Ascending aorta (tissue), 2 donors: ENCODE results near the gene NFU1. TPM values are rescaled to one million over a fixed set of nuclear protein-coding genes. Genes with fewer than 3 reads are reported as not detected.

Experiments
- DNase-seq, 2 donors: peaks; one replicate each; pipeline ENCODE4 v3.0.0-alpha.2; 2019; ENCODE audit warnings: low spot score in 2 of 2
- H3K27ac ChIP-seq, 2 donors: fragments of 200-600 bp; sonication (generic); one replicate each; pipeline ENCODE4 v1.5.1; 2016 to 2017; ENCODE audit warnings: mild to moderate bottlenecking in 1 of 2
- H3K27me3 ChIP-seq: fragments of 200-600 bp; sonication (generic); one replicate; pipeline ENCODE4 v1.5.1; 2017
- H3K36me3 ChIP-seq, 2 donors: fragments of 200-600 bp; sonication (generic); one replicate each; pipeline ENCODE4 v1.5.1; 2016
- H3K4me1 ChIP-seq, 2 donors: fragments of 200-600 bp; sonication (generic); one replicate each; pipeline ENCODE4 v1.5.1; 2016 to 2017; ENCODE audit warnings: mild to moderate bottlenecking in 1 of 2
- H3K4me3 ChIP-seq, 2 donors: fragments of 200-600 bp; sonication (generic); one replicate each; pipeline ENCODE4 v1.5.1; 2016 to 2017; ENCODE audit warnings: mild to moderate bottlenecking in 1 of 2
- H3K9me3 ChIP-seq, 2 donors: fragments of 200-600 bp; sonication (generic); one replicate each; pipeline ENCODE4 v1.5.1; 2016
- intact Hi-C: fragments of 100-400 bp; cut with DNase I; formaldehyde crosslinking; loops from one replicate; pipeline ENCODE4 v1.15.1; 2023
- total RNA-seq: library from RNA; depleted of rRNA; stranded (reverse); fragments of >200 nt; gene quantifications from one replicate; pipeline ENCODE4 v1.1.0, GENCODE V29; 2016
- TF ChIP-seq, protein P1 (sequence below), 3 experiments: fragments of 200-600 bp in 2 of 3; fragments of 450-650 bp in 1 of 3; sonication (generic) in 2 of 3; IDR thresholded peaks; one replicate each; pipeline ENCODE4 v1.5.1; 2016 to 2019; ENCODE audit warnings: antibody characterized with exemption in 3 of 3, mild to moderate bottlenecking in 1 of 3, moderate library complexity in 1 of 3

The NFU1 gene
- total RNA-seq, 1 donor from 2014 or later, result 49.4 TPM

DNA sequence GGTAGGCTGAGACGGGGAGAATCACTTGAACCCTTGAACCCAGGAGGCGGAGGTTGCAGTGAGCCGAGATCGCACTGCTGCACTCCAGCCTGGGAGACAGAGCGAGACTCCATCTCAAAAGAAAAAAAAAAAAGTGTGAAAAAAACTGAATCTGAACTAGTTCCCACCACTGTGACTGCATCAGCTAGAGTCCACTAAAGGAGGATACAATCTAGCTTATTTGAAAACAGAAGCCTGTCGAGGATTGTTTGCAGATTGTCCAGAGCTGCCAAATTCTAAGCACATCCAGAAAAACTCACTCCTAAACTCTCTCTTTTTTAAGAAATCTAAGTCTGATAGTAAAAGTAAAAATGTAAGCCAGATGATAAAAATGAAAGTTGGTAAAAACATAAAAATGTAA is 60.8 kb downstream of the NFU1 start:
- H3K27ac ChIP-seq, result no peak overlapping the region

DNA sequence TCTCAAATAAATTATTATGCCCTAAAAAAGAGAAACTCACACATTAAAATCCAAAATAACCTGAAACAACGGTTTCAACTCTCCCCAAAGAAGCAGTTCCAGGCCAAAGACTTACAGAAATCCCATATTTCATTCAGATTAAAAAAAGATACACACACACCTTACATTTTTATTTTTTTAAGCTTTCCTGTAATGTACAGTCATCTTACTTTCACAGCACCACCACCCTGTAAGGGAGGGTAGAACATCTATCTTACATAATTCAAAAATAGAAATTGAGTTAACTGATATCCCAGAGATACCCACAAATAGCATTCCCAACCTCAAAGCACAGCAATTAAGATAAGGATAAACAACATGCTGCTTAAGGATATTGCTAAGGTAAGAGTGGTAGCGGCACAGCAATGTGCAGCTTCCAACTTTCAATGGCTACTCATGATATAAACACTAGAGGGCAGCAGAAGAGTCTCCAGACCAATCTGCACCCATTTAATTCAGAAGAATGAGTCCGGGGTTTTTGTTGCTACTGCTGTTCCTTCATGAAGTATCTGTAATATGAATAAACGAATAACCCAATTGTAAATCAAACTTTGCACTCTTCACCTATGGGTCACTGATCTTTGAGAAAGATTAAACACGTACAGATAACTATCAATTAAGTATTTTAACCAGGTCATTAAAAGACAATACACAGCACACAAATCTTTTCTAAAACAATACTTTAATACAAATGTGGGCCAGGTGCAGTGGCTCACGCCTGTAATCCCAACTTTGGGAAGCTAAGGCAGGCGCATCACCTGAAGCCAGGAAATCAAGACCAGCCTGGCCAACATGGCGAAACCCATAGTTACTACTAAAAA is 61.5 kb downstream of the NFU1 start:
- TF ChIP-seq, protein P1, sequence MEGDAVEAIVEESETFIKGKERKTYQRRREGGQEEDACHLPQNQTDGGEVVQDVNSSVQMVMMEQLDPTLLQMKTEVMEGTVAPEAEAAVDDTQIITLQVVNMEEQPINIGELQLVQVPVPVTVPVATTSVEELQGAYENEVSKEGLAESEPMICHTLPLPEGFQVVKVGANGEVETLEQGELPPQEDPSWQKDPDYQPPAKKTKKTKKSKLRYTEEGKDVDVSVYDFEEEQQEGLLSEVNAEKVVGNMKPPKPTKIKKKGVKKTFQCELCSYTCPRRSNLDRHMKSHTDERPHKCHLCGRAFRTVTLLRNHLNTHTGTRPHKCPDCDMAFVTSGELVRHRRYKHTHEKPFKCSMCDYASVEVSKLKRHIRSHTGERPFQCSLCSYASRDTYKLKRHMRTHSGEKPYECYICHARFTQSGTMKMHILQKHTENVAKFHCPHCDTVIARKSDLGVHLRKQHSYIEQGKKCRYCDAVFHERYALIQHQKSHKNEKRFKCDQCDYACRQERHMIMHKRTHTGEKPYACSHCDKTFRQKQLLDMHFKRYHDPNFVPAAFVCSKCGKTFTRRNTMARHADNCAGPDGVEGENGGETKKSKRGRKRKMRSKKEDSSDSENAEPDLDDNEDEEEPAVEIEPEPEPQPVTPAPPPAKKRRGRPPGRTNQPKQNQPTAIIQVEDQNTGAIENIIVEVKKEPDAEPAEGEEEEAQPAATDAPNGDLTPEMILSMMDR (IDR thresholded peaks at IDR 0.05), result peak; percentile 53 to 61 (median 57)
- Histone ChIP-seq H3K27me3 (no peaks in the 10 kb centered on the region), H3K9me3 (no peaks in the 10 kb centered on the region), H3K27ac (no peak overlapping the region), H3K4me3 (no peak overlapping the region), H3K4me1 (no peaks in the 10 kb centered on the region), H3K36me3 (peaks cover 22 to 29% of the 10 kb centered on the region in 2 donors)
- no peak for DNase-seq
- intact Hi-C loops, result loop anchor here (10.0 kb wide), 1 partner anchor 139 kb away; no protein-coding TSS in a partner anchor

More for the DNA sequence above, 60.8 kb downstream of the NFU1 start:
- H3K4me1 ChIP-seq, result peaks cover 0 to 2% of the 10 kb centered on the region in 2 donors
- H3K27me3 ChIP-seq, result no peaks in the 10 kb centered on the region
- intact Hi-C loops, result loop anchor here (10.0 kb wide), 1 partner anchor 138 kb away; no protein-coding TSS in a partner anchor
- no peak overlapping the region for H3K4me3 ChIP-seq
- TF ChIP-seq, protein P1 (IDR thresholded peaks at IDR 0.05), result no peak
- H3K36me3 ChIP-seq, result peaks cover 15 to 23% of the 10 kb centered on the region in 2 donors
- H3K9me3 ChIP-seq, result no peaks in the 10 kb centered on the region
- DNase-seq, result no peak

DNA sequence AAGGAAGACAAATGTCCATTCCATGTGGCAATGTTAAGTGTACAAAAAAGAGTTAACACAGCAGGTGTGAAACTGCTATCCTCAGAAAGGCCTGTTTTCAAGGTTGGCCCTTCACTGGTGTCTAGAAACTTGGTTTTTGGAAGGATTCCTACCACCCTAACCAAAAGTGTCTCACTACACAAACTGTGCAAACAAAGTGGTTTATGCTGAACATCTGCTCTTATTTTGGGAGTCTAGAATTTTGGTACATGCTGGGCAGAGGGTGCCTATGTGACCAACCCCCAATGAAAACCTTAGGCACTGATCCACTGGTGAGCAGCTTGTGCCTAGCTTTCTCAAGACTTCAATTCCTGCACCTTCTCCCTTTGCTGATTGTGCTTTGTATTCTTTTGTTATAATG is 64.5 kb downstream of the NFU1 start:
- TF ChIP-seq, protein P1 (IDR thresholded peaks at IDR 0.05), result no peak
- Histone ChIP-seq H3K27ac (no peak overlapping the region), H3K9me3 (no peaks in the 10 kb centered on the region), H3K4me3 (no peak overlapping the region), H3K27me3 (no peaks in the 10 kb centered on the region), H3K36me3 (peaks cover 52 to 59% of the 10 kb centered on the region in 2 donors), H3K4me1 (no peaks in the 10 kb centered on the region)
- DNase-seq, result no peak
- intact Hi-C loops, result loop anchor here (10.0 kb wide), 1 partner anchor 142 kb away; no protein-coding TSS in a partner anchor

DNA sequence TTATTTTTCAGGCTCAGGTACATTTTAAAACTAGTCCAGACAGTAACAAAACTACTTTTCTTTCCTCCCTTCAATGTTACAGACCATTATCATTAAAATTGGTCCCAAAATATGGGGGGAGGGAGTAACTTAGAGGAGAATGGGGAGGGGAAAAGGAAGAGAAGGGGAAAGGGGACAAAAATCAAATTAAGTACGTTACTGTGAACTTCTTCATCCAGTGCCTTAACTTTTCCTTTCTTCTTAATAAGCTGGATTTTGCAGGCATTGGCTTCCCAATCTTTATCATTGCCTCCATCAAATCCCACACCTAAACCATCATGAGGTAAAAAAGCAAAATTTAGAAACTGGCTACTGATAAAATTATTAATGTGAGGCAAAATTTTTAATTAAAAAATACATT is 67.4 kb downstream of the NFU1 start:
- Histone ChIP-seq H3K4me1 (no peaks in the 10 kb centered on the region), H3K27ac (no peak overlapping the region), H3K4me3 (no peak overlapping the region), H3K36me3 (peaks cover 66 to 81% of the 10 kb centered on the region in 2 donors), H3K27me3 (no peaks in the 10 kb centered on the region), H3K9me3 (no peaks in the 10 kb centered on the region)
- TF ChIP-seq, protein P1 (IDR thresholded peaks at IDR 0.05), result no peak
- no peak for DNase-seq
- intact Hi-C loops, result loop anchor here (10.0 kb wide), 1 partner anchor 145 kb away; no protein-coding TSS in a partner anchor

DNA sequence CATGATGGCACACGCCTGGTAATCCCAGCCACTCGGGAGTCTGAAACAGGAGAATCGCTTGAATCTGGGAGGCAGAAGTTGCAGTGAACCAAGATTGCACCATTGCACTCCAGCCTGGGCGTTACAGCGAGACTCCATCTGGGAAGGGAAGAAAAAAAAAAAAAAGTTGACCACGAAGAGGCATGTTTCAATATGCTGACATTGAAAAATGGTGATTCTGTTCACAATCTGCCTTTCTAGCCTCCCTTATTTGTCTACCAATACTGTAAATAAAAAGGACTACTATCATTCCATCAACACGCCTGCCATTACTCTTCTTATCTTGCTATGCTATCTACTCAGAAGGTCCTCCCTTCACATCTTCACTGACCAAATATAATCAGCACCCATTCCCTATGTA is 68.6 kb downstream of the NFU1 start:
- H3K36me3 ChIP-seq, result peaks cover 72 to 79% of the 10 kb centered on the region in 2 donors
- H3K27ac ChIP-seq, result no peak overlapping the region
- DNase-seq, result no peak
- H3K4me3 ChIP-seq, result no peak overlapping the region
- no peaks in the 10 kb centered on the region for H3K4me1 ChIP-seq
- intact Hi-C loops, result no loop called here
- H3K27me3 ChIP-seq, result no peaks in the 10 kb centered on the region
- TF ChIP-seq, protein P1 (IDR thresholded peaks at IDR 0.05), result no peak
- H3K9me3 ChIP-seq, result no peaks in the 10 kb centered on the region
